PC-9 (cell line): ENCODE data around the gene ETFA.

Source experiments
- CTCF ChIP-seq: fragments of 200-600 bp; sonication (generic); conservative IDR thresholded peaks from 2 replicates; pipeline ENCODE4 v1.6.1; 2017; ENCODE audit warnings: mixed run types, antibody characterized with exemption, mild to moderate bottlenecking, moderate library complexity
- EZH2 ChIP-seq: fragments of 200-600 bp; sonication (generic); IDR thresholded peaks from 2 replicates; pipeline ENCODE4 v1.8.0; 2017; ENCODE audit warnings: antibody characterized with exemption, low read depth

- TF ChIP-seq CTCF (no peak), EZH2 (no peak)
These were observed 29.6 kb upstream of the ETFA start for GRCh38 chr15:76340803-76341365.
